ENCODE data around the gene SBK2. TPM values are rescaled to one million over a fixed set of nuclear protein-coding genes. Genes with fewer than 3 reads are reported as not detected.
A peak's percentile ranks its signal among the peaks of the same experiment; 100 is the strongest.

The SBK2 gene
- total and polyA plus RNA-seq, 12 donors, result 0.39 to 14.1 (median 2.0) TPM

DNA sequence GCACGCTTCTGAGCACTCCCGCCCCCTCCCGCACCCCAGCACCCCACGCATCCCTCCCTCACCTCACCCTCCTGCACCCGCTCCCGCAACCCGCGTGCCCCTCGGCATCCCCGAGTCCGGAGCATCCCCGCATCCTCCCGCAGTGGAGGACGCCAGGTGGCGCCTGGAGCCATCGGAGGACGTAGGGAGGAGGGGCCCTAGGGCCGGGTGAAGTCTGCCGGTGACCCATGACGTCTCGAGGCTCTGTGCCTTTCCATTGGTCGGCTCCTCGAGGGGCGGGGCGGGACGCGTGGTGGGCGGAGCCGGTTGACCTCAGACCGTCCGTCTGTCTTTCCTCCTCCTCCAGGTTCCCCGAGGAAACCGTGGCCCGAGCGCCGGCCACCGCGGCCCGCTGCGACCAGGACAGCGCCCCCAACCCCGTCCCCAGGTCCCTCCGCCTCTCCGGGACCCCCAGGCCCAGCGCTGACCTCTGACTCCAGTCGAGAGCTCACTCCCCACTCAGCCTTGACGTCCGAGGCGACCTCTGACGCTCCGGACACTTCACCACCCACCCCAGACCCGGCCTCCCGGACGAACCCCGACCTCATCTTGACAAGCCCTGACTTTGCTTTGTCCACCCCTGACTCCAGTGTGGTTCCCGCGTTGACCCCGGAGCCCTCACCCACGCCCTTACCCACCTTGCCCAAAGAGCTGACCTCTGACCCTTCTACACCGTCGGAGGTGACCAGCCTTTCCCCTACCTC, 19.9 kb downstream of the SBK2 start:
- H3K27ac ChIP-seq, result peak overlapping the region; percentile 86 to 99 (median 96)
- peaks cover 3 to 22% (median 9%) of the 10 kb centered on the region in 9 donors for H3K4me1 ChIP-seq
- TF ChIP-seq, protein P1, sequence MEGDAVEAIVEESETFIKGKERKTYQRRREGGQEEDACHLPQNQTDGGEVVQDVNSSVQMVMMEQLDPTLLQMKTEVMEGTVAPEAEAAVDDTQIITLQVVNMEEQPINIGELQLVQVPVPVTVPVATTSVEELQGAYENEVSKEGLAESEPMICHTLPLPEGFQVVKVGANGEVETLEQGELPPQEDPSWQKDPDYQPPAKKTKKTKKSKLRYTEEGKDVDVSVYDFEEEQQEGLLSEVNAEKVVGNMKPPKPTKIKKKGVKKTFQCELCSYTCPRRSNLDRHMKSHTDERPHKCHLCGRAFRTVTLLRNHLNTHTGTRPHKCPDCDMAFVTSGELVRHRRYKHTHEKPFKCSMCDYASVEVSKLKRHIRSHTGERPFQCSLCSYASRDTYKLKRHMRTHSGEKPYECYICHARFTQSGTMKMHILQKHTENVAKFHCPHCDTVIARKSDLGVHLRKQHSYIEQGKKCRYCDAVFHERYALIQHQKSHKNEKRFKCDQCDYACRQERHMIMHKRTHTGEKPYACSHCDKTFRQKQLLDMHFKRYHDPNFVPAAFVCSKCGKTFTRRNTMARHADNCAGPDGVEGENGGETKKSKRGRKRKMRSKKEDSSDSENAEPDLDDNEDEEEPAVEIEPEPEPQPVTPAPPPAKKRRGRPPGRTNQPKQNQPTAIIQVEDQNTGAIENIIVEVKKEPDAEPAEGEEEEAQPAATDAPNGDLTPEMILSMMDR (IDR thresholded peaks at IDR 0.05), result peak; percentile 73 to 92 (median 81)
- no peaks in the 10 kb centered on the region for H3K27me3 ChIP-seq
- H3K9me3 ChIP-seq, result no peaks in the 10 kb centered on the region
- ATAC-seq (peak; percentile 98 to 100 (median 99)), DNase-seq (peak; percentile 93 to 96)
- WGBS, 2 donors, result 8 to 10% methylated on average over 61 of the region's 61 CpGs
- intact Hi-C loops (cut with DNase I), result loop anchor here in 9 of 10 donors (1.0 to 10.0 kb wide), 16 partner anchors 64 to 118 kb away; partner anchors contain the start of genes ZNF865 (in 4 of the 9), FIZ1 (in 3 of the 9), ZNF579 (in 2 of the 9) and ZNF524 (in 1 of the 9)
- peak overlapping the region in 9 of 10 donors; percentile 29 to 61 (median 59) for H3K4me3 ChIP-seq
- H3K36me3 ChIP-seq, result peaks cover 0 to 30% (median 0%) of the 10 kb centered on the region in 9 donors

- H3K9me3 ChIP-seq, result no peaks in the 10 kb centered on the region
- ATAC-seq, result no peak
- intact Hi-C loops (cut with DNase I), result loop anchor here in 3 of 10 donors (5.0 to 10.0 kb wide), 3 partner anchors 41 to 363 kb away; partner anchors contain the start of gene TNNT1 (in 1 of the 3)
- TF ChIP-seq, protein P1 (IDR thresholded peaks at IDR 0.05), result no peak
- no peaks in the 10 kb centered on the region for H3K27me3 ChIP-seq
- H3K4me1 ChIP-seq, result peaks cover 0 to 14% (median 3%) of the 10 kb centered on the region in 9 donors
- no peak overlapping the region for H3K27ac ChIP-seq
- H3K36me3 ChIP-seq, result peaks cover 0 to 6% (median 0%) of the 10 kb centered on the region in 9 donors
- no peak for DNase-seq
- 70 to 75% methylated on average over 10 of the region's 10 CpGs for WGBS, 2 donors
- H3K4me3 ChIP-seq, result no peak overlapping the region
Measured at GRCh38 chr19:55508120-55508519, 28.8 kb downstream of the SBK2 start.

DNA sequence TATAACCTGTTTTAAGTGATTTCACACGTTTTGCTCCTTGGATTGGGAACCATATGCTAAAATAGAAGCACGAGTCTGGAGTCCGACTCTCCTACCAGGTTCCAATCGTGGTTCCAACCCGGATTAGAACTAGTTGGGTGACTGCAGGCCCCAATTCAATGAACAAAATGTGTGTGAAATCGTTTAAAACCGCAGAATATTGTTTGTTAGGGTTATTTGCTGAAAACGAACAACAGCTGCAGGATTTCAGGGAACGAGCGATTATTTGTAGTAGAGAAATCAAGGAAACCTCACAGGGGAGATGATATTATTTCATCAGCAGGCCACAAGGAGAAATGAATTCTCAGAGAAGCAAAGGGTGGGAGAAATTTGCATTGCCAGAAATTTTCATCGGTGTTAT, 32.0 kb downstream of the SBK2 start:
- DNase-seq, result no peak
- Histone ChIP-seq H3K4me1 (peaks cover 0 to 14% (median 3%) of the 10 kb centered on the region in 9 donors), H3K36me3 (peaks cover 0 to 27% (median 0%) of the 10 kb centered on the region in 9 donors), H3K4me3 (no peak overlapping the region), H3K27ac (no peak overlapping the region), H3K9me3 (no peaks in the 10 kb centered on the region), H3K27me3 (no peaks in the 10 kb centered on the region)
- intact Hi-C loops (cut with DNase I), result loop anchor here (1.0 to 10.0 kb wide), 8 partner anchors 37 to 364 kb away; partner anchors contain the start of gene TNNT1 (in 1 of the 10)
- WGBS, 2 donors, result 87 to 89% methylated on average over 11 of the region's 11 CpGs
- no peak for ATAC-seq
- TF ChIP-seq, protein P1 (IDR thresholded peaks at IDR 0.05), result no peak

DNA sequence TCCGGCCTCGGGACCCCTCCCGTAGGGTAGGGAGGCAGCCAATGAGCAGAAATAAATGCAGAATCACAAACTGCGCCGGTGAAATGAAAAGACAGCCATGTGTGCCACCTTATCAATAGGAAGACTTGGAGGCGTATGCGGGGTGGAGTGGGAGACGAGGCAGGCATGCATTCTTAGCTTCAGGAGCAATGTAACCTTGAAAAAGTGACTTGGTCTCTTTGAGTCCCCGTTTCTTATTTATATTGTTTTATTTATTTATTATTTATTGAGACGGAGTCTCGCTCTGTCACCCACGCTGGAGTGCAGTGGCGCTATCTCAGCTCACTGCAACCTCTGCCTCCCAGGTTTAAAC, 32.7 kb downstream of the SBK2 start:
- peak overlapping the region in 7 of 10 donors; percentile 42 to 86 (median 63) for H3K27ac ChIP-seq
- intact Hi-C loops (cut with DNase I), result loop anchor here (1.0 to 10.0 kb wide), 8 partner anchors 36 to 363 kb away; partner anchors contain the start of gene TNNT1 (in 1 of the 10)
- no peaks in the 10 kb centered on the region for H3K27me3 ChIP-seq
- DNase-seq (no peak), ATAC-seq (peak in 1 of 8 donors; percentile 2)
- TF ChIP-seq, protein P1 (IDR thresholded peaks at IDR 0.05), result peak in 4 of 9 donors; percentile 7 to 40 (median 14)
- peaks cover 0 to 34% (median 0%) of the 10 kb centered on the region in 9 donors for H3K36me3 ChIP-seq
- H3K9me3 ChIP-seq, result no peaks in the 10 kb centered on the region
- H3K4me1 ChIP-seq, result peaks cover 0 to 14% (median 3%) of the 10 kb centered on the region in 9 donors
- H3K4me3 ChIP-seq, result peak overlapping the region in 8 of 10 donors; percentile 31 to 62 (median 54)
- WGBS, 2 donors, result 29 to 36% methylated on average over 13 of the region's 13 CpGs
